GM21786 (cell line): ENCODE data around the gene PRSS12.
"Not testable (repeated sequence)": the region's sequence is repeated elsewhere in the genome, so short reads cannot be mapped to it uniquely, and the experiment has no call there.

Source experiments
- ATAC-seq: cut with Tn5 transposase; IDR thresholded peaks from one replicate; pipeline ENCODE4 v1.9.1; 2021; ENCODE audit not compliant: unreplicated experiment

Gene PRSS12, protein sequence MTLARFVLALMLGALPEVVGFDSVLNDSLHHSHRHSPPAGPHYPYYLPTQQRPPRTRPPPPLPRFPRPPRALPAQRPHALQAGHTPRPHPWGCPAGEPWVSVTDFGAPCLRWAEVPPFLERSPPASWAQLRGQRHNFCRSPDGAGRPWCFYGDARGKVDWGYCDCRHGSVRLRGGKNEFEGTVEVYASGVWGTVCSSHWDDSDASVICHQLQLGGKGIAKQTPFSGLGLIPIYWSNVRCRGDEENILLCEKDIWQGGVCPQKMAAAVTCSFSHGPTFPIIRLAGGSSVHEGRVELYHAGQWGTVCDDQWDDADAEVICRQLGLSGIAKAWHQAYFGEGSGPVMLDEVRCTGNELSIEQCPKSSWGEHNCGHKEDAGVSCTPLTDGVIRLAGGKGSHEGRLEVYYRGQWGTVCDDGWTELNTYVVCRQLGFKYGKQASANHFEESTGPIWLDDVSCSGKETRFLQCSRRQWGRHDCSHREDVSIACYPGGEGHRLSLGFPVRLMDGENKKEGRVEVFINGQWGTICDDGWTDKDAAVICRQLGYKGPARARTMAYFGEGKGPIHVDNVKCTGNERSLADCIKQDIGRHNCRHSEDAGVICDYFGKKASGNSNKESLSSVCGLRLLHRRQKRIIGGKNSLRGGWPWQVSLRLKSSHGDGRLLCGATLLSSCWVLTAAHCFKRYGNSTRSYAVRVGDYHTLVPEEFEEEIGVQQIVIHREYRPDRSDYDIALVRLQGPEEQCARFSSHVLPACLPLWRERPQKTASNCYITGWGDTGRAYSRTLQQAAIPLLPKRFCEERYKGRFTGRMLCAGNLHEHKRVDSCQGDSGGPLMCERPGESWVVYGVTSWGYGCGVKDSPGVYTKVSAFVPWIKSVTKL

DNA sequence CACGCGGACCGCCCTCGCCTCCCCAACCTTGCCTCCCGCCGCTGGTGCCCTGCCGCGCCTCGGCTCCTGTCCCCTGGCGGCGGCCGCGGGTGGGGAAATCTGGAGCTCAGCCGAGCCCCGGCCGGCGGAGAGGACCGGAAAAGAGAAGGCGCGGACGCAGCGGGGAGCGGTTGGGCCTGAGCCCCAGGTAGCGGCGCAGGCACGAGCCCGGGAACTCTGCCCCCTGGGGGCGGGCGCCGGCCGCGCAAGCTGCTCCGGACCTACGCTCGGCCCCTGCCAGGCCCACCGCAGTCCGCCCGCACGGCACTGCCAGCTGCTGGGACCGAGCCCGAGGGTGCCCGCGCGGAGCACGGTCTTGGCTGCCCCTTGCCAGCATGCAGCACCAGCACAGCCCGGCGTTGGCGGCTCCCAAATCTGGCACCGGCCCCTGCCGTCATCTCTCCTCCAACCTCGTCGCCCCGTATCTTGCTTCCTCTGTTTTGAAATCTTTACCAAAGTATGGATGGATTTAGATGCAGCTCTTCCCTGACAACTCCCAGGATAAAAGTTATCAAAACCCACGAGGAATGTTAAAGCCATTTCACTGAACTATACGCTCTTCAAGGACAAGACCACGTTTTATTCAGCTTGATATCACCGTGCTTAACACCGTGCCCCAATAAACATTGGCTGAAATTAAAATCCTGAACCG lies at the start of gene PRSS12:
PRSS12 (minus strand) TSS at position 161 of the 691 bp plus-strand sequence. CDS start 283 bp downstream, outside the sequence.
- peak; percentile 97 for ATAC-seq

DNA sequence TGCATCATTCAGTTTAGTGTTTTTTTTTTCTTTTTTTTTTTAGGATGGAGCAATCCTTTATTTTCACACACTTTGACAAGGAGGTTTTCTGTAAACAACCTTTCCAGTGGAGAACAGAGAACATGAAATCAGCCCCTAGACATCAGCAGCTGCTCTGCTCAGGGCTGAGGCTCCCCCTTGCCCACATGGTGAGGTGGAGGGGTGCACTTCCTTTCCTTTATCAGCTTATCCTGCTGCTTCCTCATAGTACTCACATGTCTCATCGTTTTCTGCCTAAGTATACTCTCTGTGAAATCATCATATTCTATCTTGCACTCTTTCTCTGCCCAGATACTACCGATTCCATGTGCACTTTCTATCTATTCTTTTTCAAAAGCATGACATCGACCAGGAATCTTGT lies 47.6 kb upstream of the PRSS12 start:
- no peak for ATAC-seq

DNA sequence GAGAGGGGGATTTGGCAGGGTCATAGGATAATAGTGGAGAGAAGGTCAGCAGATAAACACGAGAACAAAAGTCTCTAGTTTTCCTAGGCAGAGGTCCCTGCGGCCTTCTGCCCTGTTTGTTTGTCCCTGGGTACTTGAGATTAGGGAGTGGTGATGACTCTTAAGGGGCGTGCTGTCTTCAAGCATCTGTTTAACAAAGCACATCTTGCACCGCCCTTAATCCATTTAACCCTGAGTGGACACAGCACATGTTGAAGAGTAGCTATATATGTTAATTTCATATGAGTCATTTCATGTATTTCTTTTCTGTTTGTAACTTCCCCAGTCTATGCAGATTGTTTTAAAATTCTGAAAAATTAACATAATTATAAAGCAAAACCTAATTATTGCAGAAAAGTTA lies 47.1 kb upstream of the PRSS12 start:
- ATAC-seq, result not testable (repeated sequence)

DNA sequence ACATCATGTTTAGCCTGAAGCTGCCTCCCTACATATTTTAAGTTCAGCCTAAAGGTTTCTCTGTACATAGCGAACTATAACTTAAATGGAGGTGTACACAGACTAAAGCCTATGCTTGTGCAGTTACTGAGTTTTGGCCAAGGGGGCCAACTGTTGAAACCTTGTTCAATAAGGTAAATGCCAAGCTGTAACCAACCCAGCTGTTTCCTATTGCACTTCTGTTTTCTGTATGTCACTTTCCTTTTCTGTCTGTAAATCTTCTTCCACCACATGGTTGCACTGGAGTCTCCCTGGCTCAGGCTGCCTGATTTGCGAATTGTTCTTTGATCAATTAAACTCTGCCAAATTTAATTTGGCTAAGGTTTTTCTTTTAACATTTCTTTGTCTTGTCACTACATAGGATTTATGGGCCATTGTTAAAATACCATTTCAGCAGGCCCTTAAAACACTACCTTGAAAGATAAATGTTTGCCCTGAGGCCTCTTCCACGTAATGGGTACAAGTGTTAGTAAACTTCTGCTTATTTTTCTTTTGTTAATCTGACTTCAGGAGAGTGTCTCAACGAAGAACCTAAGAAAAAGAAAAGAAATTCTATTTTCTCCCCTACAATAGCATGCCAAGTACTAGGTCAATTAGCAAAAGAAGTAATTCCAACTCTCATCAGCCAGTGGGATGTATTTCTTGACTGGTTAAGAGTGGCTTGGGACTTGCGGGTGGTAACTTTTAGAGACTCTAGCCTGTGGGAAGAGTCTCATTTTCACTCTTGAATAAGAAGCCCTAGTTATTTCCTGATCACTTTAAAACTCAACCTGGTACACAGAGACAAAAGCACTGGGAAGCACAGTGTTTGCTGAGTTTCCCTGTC lies 45.7 kb upstream of the PRSS12 start:
- ATAC-seq, result peak; percentile 95

DNA sequence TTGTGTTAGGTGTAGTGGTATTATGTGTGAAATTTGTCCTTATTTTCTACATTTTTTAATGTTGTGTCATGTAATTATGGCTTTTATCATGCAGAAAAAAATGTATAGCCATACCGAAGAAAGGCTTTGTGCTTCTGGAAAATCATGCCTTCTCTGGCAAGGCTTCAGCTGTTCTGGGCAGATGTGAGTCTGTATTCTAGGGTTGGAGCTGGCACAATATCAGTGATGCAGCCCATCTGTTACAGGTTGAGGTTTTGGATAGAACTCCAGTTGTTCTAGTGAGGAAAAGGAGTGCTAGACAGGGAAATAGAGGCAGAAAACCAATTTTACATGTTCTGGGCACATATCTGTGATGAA lies 44.8 kb upstream of the PRSS12 start:
- no peak for ATAC-seq

DNA sequence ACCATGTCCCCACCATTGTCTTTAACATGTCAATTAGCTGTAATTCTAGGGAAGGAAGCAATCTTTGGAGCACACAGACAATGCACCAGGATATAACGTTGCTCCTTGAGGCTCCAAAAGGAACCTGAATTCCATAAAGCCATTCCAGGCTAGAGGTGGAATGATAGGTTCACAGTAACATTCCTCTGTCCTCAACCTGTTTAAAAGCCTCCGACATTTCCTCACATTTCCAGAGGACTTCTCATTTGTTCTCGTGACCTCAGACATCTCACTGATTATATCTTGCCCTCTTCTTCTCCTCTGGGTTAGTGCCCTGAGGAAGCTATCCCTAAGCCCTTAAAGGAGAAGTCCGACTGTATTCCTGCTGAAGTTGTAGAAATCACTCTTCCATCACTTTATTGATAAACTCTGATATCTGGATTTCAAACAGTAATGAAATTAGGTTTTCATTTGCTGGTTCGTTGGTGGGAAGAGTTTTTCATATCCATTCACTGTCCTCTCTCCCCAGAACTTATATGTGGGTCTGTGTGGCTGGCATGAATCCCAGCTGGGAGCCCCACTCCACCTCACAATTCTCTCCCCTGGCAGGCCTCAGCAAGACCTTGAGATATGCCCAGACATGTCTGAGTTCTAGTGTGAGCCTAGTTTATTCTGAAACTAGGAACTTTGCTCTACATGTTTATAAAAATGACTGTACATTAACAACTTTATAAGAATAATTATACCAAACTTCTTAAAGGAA lies 44.2 kb upstream of the PRSS12 start:
- ATAC-seq, result no peak

DNA sequence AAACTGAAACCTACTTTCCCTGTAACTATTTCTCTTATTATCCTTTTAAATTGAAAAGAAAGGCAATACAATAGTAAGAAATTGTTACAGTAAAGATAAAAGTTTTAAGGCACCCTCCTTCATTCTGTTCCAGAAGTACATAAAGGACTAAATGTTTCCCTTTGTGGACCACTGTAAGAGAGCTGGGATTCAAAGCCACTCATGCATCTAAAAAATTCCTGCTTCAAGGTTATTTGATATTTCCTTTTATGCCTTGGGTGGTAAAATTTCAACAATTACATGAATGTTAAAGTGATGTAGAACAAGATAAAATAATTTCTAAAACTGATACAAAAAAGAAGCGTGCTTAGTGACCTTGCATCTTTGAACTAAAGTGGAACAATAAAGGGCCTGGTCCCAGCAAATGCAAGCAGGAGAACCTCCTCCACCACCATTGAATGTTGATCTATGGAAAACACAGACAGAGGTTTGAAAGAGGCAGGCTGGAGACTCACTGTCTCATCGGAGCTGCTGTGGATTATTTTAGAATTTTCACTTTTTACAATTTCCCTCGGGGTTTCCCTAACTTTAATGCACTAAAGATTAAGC lies 42.3 kb upstream of the PRSS12 start:
- no peak for ATAC-seq

DNA sequence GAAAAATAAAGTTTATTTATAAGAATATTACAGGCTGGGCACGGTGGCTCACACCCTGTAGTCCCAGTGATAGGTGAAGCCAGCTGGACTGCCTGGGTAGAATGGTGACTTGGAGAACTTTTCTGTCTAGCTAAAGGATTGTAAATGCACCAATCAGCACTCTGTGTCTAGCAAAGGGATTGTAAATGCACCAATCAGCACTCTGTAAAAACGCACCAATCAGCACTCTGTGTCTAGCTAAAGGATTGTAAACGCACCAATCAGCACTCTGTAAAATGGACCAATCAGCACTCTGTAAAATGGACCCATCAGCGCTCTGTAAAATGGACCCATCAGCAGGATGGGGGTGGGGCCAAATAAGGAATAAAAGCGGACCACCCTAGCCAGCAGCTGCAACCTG lies 39.7 kb upstream of the PRSS12 start:
- ATAC-seq, result not testable (repeated sequence)

DNA sequence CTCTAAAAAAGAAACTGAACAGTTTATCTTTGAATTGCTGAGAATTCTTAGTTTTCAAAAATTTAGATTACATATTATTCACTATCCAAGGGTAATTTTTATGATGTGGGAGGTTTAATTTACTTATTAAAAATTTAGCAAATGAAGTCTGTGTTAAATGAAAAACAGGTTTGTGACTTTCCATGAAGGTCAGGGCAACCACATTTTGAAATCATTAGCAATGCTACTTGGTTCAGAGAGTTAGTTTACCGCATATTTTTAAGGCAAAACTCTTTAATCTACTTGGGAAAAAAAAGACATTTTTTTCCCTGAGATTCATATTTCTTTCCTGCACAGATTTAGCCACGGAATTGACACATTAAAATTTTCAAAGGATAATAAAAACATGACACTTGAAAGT lies 37.3 kb upstream of the PRSS12 start:
- no peak for ATAC-seq

DNA sequence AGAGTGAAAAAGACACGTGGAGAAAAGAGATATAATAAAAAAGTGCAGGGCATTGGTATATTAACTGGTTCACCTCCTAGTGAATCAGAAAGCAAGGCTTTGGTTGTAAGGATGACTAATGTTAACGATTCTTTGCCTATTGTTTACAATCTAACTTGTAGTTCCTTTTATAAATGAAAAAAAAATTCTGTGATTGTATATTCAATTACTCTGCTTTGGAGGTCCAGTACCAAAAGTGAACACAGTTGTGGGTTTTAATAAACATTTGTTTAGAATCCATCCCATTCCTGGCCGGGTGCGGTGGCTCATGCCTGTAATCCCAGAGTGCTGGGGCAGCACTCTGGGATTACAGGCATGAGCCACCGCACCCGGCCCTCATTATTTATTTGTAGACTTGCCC lies 36.9 kb upstream of the PRSS12 start:
- no peak for ATAC-seq

DNA sequence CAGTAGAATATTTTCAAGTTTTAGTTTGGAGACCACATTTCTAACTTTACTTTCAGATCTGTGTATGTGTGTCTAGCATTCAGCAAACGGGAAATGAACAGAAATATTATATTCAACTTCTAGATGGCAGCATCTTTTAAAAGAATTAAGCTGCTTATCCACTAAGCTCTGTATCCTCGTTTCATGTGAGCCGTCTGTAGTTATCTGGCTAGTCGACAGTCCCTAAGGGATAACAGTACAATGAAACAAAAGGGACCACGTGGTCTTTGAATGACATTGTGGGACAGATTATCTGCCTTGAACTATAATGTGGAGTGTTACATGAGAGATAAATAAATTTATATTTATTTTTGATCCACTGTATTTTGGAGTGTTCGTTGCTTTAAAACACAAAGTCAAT lies 35.8 kb upstream of the PRSS12 start:
- ATAC-seq, result no peak

DNA sequence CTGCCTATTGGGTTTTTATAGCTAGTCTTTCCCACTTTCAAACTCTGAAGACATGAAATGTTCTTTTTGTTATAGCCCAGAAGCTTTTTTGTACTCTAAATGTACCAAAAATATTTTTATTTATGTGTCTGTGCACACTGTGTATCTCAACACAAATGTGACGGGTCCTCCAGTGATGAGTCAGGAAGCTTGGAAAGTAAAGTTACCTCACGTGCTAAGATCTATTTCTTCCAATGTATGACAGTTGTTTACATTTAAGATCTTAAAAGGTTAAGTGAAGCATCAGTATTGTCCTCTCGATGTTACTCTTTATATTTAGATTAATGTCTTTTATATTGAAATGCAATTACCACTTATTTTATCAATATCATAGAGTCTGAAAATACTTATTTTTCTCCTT lies 29.1 kb upstream of the PRSS12 start:
- ATAC-seq, result no peak

DNA sequence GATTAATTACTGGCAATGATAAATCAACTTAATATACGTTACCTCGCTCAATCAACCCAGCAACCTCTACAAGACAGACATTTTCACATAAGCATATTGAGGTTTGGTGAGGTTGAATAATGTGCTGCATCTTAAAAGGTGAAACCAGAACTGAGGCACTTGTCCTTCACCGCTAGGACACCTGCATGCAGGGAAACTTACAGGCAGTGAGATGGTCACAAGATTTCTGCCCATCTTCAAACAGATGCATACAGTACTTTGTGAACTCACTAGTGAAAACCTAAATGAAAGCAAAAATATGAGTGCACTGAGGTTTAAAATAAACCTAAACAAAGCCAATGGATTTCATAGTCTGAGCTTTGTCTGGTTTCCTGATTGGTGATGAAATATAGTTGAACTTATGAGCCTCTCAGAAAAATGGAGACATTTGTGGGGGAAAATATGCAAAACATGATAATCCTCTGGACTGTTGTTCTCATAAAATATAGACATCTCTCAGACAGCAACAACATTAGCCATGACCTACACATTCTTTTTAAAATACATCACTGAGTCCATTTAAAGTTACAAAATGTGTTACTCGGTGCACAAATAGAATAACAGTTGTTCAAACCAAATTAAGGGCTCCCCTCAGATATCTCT lies 20.9 kb upstream of the PRSS12 start:
- ATAC-seq, result no peak

DNA sequence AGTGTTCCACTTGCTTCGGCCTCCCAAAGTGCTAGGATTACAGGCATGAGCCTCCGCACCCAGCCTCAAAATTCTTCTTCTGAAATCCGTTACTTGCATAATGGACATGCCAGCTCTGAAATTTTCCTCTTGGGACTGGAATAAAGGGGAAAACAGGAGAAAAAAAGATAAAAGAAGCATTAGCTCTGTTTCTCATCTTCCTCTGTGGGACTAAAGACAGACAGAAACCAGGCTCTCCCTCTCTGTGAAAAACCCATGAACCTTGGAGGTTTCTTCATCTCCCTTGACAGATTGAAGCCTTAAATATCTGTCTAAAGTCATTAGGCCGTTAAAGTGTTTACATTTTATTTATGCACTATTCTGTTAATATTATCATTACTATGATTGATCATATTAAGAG lies 19.4 kb upstream of the PRSS12 start:
- no peak for ATAC-seq

DNA sequence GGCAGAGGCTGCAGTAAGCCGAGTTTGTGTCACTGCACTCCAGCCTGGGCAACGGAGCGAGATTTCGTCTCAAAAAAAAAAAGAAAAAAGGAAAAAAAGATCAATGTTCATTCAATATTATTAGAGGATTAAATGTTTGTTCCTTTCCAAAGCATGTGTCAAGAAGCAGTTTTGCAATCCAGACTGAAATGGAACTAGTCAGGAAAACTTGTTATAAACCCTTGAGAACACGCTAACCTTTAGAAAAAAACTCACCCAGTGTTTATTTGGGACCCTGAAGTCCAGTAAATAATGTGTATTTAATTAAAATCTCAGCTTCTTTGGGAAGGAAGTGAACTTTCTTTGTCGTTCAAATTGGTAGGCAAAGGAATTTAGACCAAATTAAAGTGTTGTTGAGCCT lies 16.4 kb upstream of the PRSS12 start:
- ATAC-seq, result no peak

DNA sequence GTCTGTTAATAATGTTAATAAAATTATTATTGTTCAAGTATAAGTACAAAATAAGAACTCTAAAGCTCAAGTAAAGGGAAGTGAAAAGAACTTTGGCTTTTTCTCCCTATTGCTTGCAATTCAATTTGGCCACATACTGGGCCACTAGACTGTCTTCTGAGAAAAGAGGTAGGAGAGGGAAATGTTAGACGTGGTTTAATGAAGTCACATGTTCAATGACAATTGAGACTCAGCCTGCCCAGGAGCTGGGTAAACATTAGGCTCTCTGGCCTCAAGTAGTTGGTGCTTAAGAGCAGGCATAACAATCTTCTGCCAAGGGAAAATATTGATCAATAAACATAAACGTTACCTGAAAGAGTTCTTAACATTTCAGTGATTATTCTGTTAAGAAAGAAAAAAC lies 15.1 kb upstream of the PRSS12 start:
- ATAC-seq, result no peak

DNA sequence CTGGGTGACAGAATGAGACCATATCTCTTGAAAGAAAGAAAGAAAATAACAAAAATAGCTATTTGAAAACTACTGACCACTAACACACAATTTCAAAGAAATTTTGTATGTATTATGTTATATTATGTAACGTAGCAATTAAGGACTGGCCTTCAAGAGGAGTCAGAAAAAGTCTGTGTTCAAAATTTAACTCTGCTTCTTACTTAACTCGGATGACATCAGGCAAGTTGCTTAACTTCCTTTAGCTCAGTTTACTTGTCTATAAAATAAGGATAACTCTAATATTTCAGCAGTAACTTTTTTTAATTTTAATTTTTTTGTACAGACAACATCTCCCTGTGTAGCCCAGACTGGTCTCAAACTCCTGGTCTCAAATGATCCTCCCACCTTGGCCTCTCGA lies 14.6 kb upstream of the PRSS12 start:
- no peak for ATAC-seq

DNA sequence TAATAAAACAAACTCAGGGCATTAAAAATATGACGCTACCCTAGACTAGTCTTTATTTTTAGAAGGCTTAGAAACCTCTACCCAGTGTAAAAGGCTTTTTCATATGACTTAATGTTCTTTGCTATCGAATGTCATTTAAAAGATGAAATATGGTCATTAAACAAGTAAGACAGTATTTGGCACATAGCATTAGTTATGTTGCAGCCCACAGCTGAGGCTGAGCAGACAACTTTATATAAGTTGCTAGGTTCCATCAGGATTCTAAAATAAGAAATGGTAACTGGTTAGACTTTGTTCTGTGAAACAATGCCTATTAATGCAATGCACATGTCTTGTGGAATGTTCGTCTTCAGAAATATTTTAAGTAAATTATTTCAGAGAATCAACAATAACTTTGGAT lies 10.4 kb upstream of the PRSS12 start:
- no peak for ATAC-seq

DNA sequence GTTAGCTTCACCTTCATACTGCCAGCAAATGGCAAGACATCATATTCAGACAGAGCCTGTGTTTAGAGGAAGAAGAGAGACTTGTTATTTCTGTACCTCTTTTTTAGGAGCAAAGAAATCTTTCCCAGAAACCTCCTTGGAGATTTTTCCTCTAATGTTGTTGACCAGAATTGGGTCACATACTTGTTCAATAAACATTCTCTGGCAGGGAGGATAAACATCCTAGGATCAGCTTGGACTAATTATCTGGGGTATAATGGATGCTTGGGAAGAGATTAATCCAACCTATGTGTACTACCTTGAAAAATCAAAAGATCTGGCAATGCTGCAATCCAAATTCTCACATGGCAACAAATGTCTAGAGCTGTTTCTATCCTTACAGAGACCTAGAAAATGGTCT lies 8.4 kb upstream of the PRSS12 start:
- no peak for ATAC-seq
